PC-3 (cell line): ENCODE results near the gene KAT7.

Experiments
- EZH2 ChIP-seq: fragments of 300-600 bp; sonication (generic); IDR thresholded peaks from one replicate; pipeline ENCODE4 v1.6.1; 2017; ENCODE audit warnings: antibody characterized with exemption, mild to moderate bottlenecking, low read length; ENCODE audit not compliant: unreplicated experiment
- EZH2phosphoT487 ChIP-seq: fragments of 300-600 bp; sonication (generic); IDR thresholded peaks from 2 replicates; pipeline ENCODE4 v1.6.1; 2018; ENCODE audit warnings: mild to moderate bottlenecking, antibody characterized with exemption, low read length, borderline replicate concordance
- TF ChIP-seq, protein P1 (sequence below): fragments of 300-600 bp; sonication (generic); conservative IDR thresholded peaks from 2 replicates; pipeline ENCODE4 v1.5.1; 2017; ENCODE audit warnings: antibody characterized with exemption, low read depth, mild to moderate bottlenecking, low read length

DNA sequence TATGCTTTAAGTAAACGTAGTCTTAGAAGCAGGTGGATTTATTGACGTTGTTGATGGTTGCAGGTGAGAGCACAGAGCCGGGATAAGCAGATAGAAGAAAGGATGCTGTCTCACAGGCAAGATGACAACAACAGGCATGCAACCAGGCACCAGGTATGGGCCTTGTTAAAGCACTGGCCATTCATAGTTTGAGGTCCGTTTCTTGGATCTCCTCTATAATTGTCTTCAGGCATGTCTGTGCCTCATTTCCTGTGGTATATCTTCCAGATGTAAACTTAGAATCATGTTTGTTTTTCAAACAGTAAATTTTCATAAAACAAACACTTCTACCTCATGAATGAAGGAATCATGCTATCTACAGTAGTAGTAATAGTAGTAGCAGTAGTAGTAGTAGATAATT is 20.6 kb downstream of the KAT7 start:
- TF ChIP-seq EZH2 (no peak), EZH2phosphoT487 (no peak)
- TF ChIP-seq, protein P1, sequence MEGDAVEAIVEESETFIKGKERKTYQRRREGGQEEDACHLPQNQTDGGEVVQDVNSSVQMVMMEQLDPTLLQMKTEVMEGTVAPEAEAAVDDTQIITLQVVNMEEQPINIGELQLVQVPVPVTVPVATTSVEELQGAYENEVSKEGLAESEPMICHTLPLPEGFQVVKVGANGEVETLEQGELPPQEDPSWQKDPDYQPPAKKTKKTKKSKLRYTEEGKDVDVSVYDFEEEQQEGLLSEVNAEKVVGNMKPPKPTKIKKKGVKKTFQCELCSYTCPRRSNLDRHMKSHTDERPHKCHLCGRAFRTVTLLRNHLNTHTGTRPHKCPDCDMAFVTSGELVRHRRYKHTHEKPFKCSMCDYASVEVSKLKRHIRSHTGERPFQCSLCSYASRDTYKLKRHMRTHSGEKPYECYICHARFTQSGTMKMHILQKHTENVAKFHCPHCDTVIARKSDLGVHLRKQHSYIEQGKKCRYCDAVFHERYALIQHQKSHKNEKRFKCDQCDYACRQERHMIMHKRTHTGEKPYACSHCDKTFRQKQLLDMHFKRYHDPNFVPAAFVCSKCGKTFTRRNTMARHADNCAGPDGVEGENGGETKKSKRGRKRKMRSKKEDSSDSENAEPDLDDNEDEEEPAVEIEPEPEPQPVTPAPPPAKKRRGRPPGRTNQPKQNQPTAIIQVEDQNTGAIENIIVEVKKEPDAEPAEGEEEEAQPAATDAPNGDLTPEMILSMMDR: no peak
